Measurements from ENCODE around the gene SPRY4.

DNA sequence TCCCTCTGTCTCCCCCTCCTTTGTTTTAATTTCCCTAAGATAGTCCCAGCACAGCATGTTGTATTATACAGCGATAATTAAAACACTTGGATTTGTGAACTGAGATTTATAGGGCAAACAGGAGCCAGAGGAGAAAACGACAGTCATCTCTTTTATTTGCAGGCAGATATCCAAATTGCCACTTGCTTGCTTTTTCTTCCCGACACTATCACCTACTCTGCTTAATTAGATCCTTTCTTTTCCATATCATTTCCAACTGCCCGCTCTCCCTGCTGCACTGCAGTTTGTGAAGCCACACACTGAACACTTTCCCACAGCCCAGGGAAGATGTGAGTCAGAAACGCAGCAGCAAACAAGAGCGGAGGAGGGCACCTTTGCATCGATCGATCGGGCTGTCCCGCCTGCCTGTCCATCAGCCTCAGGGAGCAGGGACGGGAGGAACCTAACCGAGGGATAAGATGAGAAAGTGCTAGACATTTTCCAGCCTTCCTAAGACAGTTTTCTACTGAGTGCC lies 35.8 kb upstream of the SPRY4 start:
- TF ChIP-seq, protein P1, sequence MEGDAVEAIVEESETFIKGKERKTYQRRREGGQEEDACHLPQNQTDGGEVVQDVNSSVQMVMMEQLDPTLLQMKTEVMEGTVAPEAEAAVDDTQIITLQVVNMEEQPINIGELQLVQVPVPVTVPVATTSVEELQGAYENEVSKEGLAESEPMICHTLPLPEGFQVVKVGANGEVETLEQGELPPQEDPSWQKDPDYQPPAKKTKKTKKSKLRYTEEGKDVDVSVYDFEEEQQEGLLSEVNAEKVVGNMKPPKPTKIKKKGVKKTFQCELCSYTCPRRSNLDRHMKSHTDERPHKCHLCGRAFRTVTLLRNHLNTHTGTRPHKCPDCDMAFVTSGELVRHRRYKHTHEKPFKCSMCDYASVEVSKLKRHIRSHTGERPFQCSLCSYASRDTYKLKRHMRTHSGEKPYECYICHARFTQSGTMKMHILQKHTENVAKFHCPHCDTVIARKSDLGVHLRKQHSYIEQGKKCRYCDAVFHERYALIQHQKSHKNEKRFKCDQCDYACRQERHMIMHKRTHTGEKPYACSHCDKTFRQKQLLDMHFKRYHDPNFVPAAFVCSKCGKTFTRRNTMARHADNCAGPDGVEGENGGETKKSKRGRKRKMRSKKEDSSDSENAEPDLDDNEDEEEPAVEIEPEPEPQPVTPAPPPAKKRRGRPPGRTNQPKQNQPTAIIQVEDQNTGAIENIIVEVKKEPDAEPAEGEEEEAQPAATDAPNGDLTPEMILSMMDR (IDR thresholded peaks at IDR 0.05; ENCODE audit: control extremely low read depth in 1 of 3, insufficient read depth in 1 of 3, low read depth in 1 of 3, low read length in 3 of 3): no peak
- no peak for TF ChIP-seq EZH2 (IDR thresholded peaks at IDR 0.05; ENCODE audit: low read depth, low read length, severe bottlenecking)
- no peak for TF ChIP-seq SIN3A (conservative IDR thresholded peaks at IDR 0.05 in 1 of 2, IDR thresholded peaks at IDR 0.05 in 1 of 2; ENCODE audit: low read depth in 1 of 2, low read length in 2 of 2)

Measured in H1 (cell line).